ENCODE measurements around the gene TMEM134. TPM values are rescaled to one million over a fixed set of nuclear protein-coding genes. Genes with fewer than 3 reads are reported as not detected.

Gene TMEM134
- polyA plus RNA-seq, 2 of the 4 experiments (the other 2 are of a cell fraction) = 18.8 to 20.6 TPM

GRCh38 chr11:67499808-67500483 lies 30.9 kb upstream of the TMEM134 start:
- H3K9me3 ChIP-seq = no peaks in the 10 kb centered on the region
- H3K27ac ChIP-seq = no peak overlapping the region
- FAIRE-seq = no peak
- H3K4me2 ChIP-seq = no peak overlapping the region
- DNase-seq (ENCODE audit: low read depth in 1 of 2, low spot score in 1 of 2) = no peak
- peaks cover 11% of the 10 kb centered on the region for H3K4me1 ChIP-seq
- 93% methylated on average over 12 of the region's 26 CpGs for WGBS (ENCODE audit: missing lambda C conversion rate)
- POLR2A ChIA-PET = no interaction called here
- TF ChIP-seq CHD4 (IDR thresholded peaks at IDR 0.05; ENCODE audit: borderline replicate concordance) = no peak
- no peak for TF ChIP-seq POLR2A (IDR thresholded peaks at IDR 0.05; ENCODE audit: low read length)
- no peak for TF ChIP-seq TFCP2L1 (CRISPR knock-in tag; IDR thresholded peaks at IDR 0.05)
- no peak for TF ChIP-seq BHLHE40 (IDR thresholded peaks at IDR 0.05; ENCODE audit: low read depth, low read length)
- TF ChIP-seq MYC (IDR thresholded peaks at IDR 0.05; ENCODE audit: borderline replicate concordance, low read length) = no peak
- no peak for TF ChIP-seq KDM5A (IDR thresholded peaks at IDR 0.05)
- TF ChIP-seq HES2 (IDR thresholded peaks at IDR 0.05) = no peak
- TF ChIP-seq CTCF (IDR thresholded peaks at IDR 0.05) = no peak
- no peak for TF ChIP-seq CBX2 (IDR thresholded peaks at IDR 0.05; ENCODE audit: borderline replicate concordance, low read depth)
- no peak for TF ChIP-seq ZFP36 (IDR thresholded peaks at IDR 0.05; ENCODE audit: borderline replicate concordance, partially characterized antibody)
- no peak for TF ChIP-seq ZSCAN20 (CRISPR knock-in tag; IDR thresholded peaks at IDR 0.05)
- no peak for TF ChIP-seq KDM1A (IDR thresholded peaks at IDR 0.05; ENCODE audit: low read depth)
- no peak for TF ChIP-seq HEYL (CRISPR knock-in tag; IDR thresholded peaks at IDR 0.05)
- no peak for TF ChIP-seq JUN (IDR thresholded peaks at IDR 0.05)
- TF ChIP-seq FOSB (CRISPR knock-in tag; IDR thresholded peaks at IDR 0.05) = no peak
- TF ChIP-seq RCOR1 (IDR thresholded peaks at IDR 0.05; ENCODE audit: low read depth, low read length) = no peak
- TF ChIP-seq POLR2AphosphoS2 (conservative IDR thresholded peaks at IDR 0.05; ENCODE audit: low read length) = no peak
- ATAC-seq = no peak
- H3K4me3 ChIP-seq = no peak overlapping the region
- CTCF ChIA-PET = interaction anchor here (1.1 to 1.3 kb wide), 3 partner anchors 99 to 143 kb away, joined by 3 to 5 read pairs (median 3); partner anchors contain the start of gene PPP1CA

GRCh38 chr11:67498544-67498972 lies 29.5 kb upstream of the TMEM134 start:
- Histone ChIP-seq H3K4me2 (no peak overlapping the region), H3K27ac (no peak overlapping the region), H3K4me3 (no peak overlapping the region), H3K9me3 (no peaks in the 10 kb centered on the region), H3K4me1 (peaks cover 6% of the 10 kb centered on the region)
- FAIRE-seq (no peak), DNase-seq (ENCODE audit: low read depth in 1 of 2, low spot score in 1 of 2) (no peak), ATAC-seq (no peak)
- ChIA-PET POLR2A (no interaction called here), CTCF (no interaction called here)
- TF ChIP-seq RARB (CRISPR knock-in tag; IDR thresholded peaks at IDR 0.05) (no peak), ATOH8 (CRISPR knock-in tag; IDR thresholded peaks at IDR 0.05; ENCODE audit: low read depth) (no peak), HES2 (IDR thresholded peaks at IDR 0.05) (no peak), ZNF302 (CRISPR knock-in tag; IDR thresholded peaks at IDR 0.05) (no peak), USF2 (IDR thresholded peaks at IDR 0.05) (no peak), ZC3H11A (IDR thresholded peaks at IDR 0.05) (no peak), E2F6 (IDR thresholded peaks at IDR 0.05; ENCODE audit: borderline replicate concordance, low read depth) (no peak), RNF2 (IDR thresholded peaks at IDR 0.05; ENCODE audit: borderline replicate concordance, low read depth) (no peak), EP300 (IDR thresholded peaks at IDR 0.05) (no peak), KDM5A (IDR thresholded peaks at IDR 0.05) (no peak), HOXB5 (CRISPR knock-in tag; IDR thresholded peaks at IDR 0.05) (no peak), PHF8 (IDR thresholded peaks at IDR 0.05; ENCODE audit: borderline replicate concordance, low read depth) (no peak), ZFP36 (IDR thresholded peaks at IDR 0.05; ENCODE audit: borderline replicate concordance, partially characterized antibody) (no peak)
- WGBS (ENCODE audit: missing lambda C conversion rate) = 93% methylated on average over 19 of the region's 21 CpGs

Data from A549 (cell line).